GM21360 (cell line): Measurements from ENCODE around the gene EIF4A3.

Source experiments
- ATAC-seq: cut with Tn5 transposase; IDR thresholded peaks from one replicate; pipeline ENCODE4 v1.9.1; 2021; ENCODE audit warnings: mild to moderate bottlenecking, moderate library complexity; ENCODE audit not compliant: unreplicated experiment

Gene EIF4A3

GRCh38 chr17:80114758-80115157 is 32.2 kb downstream of the EIF4A3 start:
- no peak for ATAC-seq

DNA sequence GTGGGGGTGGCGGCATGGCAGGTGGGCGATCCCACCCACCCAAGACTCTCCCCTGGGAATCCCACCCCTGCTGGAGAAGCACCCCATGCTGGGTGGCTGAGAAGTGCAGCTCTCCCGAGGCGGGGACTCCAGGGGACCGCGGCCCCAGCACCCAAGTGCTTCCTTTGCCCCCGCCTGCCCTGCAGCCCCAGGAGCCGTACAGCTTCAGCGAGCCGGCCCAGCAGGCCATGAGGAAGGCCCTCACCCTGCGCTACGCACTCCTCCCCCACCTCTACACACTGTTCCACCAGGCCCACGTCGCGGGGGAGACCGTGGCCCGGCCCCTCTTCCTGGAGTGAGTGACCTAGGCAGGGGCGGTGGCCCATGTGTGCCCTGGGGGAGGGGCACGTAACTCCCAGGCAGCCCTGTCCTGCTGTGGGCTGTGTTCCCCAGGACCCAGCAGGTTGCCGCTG is 33.9 kb downstream of the EIF4A3 start:
- ATAC-seq: no peak

GRCh38 chr17:80112471-80113032 is 34.4 kb downstream of the EIF4A3 start:
- ATAC-seq: no peak

GRCh38 chr17:80111702-80112470 is 35.0 kb downstream of the EIF4A3 start:
- no peak for ATAC-seq

GRCh38 chr17:80110927-80111701 is 35.8 kb downstream of the EIF4A3 start:
- ATAC-seq: no peak

- ATAC-seq: no peak
Observed at GRCh38 chr17:80110447-80110812, 36.5 kb downstream of the EIF4A3 start.

DNA sequence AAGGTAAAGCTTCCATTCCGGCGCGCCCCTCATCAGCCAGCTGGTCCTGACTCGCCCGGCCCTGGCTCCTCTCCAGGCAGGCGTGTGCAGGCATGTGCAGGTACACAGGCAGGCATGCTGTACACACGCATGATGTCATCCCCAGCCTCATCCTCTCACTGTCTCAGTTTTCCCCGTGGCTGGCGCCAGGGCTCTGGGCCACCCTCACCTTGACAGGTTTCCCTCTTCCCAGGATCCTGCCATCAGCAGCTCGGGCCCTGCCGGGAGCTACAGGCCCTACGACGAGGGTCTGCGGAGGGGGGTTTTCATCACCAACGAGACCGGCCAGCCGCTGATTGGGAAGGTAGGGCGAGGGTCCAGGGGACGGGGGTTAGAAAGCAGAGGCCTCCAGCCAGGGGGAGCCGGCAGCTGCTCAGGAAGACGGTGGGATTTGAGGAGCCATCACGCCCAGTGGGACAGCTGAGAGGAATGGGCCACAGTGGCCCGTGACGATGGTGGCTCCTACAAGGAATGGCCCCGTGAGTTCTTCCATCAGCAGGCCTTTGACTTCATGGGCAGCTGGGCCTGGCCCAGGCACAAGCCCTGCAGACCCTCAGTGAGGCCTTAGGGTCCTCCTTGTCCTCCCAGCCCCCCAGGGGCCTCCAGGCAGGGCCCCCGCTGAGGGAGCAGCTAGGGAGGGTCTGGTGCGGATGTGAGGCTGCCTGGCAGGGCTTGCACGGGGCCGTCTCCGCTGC is 37.0 kb downstream of the EIF4A3 start:
- no peak for ATAC-seq

DNA sequence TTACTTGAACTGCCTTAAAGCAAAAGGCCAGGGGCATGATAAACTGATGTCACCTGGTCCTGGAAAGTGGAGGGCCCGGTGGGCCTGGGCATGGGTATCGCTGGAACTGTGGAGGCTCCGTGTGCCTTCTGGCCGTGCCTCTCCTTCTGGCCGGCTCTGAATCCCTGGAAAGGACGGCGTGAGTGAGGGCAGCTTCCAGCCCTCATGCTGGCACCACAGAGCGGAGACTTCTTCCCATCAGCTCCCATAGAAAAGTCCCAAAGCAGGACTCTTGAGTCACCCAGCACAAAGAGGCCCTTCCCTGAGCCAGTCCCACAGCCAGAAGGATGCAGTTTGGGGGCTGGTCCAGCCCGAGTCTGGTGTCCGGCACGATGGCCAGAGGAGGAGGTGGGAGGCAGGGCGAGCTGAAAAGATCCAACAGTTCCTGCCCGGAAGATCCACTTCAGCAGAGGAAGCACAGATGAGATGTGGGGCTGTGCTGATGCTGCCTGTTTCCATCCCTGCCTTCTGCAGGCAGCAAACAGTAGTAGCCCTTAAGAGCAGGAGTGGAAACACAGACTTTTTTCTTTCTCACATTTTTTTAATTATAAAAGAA is 37.8 kb downstream of the EIF4A3 start:
- ATAC-seq: no peak

DNA sequence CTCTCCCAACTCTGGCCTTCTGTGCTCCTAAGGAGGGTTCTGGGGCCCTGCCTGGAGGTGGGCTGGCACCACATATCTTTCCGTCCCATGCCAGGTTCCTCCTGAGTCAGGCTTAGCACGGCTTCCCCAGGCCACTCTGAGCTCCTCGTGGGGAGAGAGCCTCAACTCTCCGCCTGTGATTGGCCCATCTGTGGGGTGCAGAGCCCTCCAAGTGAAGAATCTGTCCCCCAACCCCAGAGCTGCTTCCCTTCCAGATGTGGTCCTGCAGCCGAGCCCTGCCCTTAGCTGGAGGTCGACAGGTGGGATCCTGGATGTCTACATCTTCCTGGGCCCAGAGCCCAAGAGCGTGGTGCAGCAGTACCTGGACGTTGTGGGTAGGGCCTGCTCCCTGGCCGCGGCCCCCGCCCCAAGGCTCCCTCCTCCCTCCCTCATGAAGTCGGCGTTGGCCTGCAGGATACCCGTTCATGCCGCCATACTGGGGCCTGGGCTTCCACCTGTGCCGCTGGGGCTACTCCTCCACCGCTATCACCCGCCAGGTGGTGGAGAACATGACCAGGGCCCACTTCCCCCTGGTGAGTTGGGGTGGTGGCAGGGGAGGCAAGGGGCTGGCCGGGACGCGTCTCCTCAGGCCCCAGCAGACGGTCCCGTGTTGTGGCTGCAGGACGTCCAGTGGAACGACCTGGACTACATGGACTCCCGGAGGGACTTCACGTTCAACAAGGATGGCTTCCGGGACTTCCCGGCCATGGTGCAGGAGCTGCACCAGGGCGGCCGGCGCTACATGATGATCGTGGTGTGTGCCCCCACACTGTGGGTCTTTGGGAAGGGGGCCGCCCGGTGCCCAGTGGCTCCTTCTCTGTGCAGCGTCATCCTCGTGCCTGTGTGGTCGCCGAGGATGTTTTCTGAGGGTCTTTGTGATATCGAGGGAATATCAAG is 38.6 kb downstream of the EIF4A3 start:
- no peak for ATAC-seq

DNA sequence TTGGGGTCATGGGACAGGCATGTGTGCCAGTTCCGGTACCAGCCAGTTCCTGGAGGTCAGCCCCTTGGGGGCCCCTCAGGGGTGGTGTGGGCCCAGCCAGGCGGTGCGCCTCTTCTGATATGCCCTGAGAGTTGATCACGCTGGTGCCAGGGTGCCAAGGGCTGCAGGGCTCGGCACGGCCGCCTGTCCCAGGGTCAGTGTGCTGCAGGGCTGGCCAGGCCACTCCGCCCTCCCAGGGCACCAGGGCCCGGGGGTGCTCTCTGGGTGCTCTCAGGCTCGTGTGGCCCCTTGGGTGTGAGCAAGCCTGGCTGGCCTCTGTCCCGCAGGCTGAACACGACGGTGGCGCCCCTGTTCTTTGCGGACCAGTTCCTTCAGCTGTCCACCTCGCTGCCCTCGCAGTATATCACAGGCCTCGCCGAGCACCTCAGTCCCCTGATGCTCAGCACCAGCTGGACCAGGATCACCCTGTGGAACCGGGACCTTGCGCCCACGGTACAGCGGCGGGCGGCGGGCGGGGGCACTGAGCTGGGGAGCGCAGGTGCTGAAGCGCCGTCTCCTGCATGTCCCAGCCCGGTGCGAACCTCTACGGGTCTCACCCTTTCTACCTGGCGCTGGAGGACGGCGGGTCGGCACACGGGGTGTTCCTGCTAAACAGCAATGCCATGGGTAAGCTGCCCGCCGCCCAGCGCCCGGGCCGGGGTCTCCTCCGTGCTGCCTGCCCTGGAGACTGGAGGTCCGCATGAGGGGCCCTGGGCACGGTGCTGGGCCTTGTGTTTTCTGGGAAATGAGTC is 39.5 kb downstream of the EIF4A3 start:
- ATAC-seq: no peak

DNA sequence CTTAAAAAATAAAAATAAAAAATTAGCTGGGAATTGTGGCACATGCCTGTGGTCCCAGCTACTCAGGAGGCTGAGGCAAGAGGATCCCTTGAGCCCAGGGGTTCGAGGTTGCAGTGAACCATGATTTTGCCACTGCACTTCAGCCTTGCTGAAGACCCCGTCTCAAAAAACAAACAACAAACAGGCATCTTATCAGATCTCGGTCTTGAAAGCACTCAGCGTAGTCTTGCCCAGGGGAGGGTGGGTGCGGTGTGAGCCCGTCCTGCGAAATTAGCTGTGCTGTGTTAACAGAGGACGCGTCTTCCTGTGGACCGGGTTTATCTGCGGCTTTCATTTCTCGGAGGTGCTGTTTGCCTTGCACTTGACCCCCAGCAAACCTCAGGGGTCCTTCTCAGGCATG is 40.2 kb downstream of the EIF4A3 start:
- ATAC-seq: no peak

DNA sequence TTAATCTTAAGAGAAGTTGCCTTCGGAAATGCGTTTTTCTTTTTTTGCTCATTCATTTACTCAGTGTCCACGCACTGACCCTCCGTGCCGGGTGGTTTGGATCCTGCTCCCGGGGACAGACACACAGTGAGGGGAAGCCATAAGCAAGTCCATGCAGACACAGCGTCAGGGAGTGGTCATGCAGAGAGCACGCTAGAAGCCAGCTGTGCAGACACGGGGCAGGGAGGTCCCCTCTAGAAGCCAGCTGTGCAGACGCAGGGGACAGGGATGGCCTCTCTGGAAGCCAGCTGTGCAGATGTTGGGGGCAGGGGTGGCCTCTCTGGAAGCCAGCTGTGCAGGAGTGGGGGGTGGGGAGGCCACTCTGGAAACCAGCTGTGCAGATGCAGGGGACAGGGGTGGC is 40.8 kb downstream of the EIF4A3 start:
- no peak for ATAC-seq

GRCh38 chr17:80105762-80106161 is 41.2 kb downstream of the EIF4A3 start:
- ATAC-seq: no peak

DNA sequence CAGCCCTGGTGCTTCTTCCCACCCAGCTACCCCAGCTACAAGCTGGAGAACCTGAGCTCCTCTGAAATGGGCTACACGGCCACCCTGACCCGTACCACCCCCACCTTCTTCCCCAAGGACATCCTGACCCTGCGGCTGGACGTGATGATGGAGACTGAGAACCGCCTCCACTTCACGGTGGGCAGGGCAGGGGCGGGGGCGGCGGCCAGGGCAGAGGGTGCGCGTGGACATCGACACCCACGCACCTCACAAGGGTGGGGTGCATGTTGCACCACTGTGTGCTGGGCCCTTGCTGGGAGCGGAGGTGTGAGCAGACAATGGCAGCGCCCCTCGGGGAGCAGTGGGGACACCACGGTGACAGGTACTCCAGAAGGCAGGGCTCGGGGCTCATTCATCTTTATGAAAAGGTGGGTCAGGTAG is 42.0 kb downstream of the EIF4A3 start:
- no peak for ATAC-seq

DNA sequence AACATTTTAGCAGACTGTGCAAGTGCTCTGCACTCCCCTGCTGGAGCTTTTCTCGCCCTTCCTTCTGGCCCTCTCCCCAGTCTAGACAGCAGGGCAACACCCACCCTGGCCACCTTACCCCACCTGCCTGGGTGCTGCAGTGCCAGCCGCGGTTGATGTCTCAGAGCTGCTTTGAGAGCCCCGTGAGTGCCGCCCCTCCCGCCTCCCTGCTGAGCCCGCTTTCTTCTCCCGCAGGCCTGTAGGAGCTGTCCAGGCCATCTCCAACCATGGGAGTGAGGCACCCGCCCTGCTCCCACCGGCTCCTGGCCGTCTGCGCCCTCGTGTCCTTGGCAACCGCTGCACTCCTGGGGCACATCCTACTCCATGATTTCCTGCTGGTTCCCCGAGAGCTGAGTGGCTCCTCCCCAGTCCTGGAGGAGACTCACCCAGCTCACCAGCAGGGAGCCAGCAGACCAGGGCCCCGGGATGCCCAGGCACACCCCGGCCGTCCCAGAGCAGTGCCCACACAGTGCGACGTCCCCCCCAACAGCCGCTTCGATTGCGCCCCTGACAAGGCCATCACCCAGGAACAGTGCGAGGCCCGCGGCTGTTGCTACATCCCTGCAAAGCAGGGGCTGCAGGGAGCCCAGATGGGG is 42.5 kb downstream of the EIF4A3 start:
- ATAC-seq: no peak

DNA sequence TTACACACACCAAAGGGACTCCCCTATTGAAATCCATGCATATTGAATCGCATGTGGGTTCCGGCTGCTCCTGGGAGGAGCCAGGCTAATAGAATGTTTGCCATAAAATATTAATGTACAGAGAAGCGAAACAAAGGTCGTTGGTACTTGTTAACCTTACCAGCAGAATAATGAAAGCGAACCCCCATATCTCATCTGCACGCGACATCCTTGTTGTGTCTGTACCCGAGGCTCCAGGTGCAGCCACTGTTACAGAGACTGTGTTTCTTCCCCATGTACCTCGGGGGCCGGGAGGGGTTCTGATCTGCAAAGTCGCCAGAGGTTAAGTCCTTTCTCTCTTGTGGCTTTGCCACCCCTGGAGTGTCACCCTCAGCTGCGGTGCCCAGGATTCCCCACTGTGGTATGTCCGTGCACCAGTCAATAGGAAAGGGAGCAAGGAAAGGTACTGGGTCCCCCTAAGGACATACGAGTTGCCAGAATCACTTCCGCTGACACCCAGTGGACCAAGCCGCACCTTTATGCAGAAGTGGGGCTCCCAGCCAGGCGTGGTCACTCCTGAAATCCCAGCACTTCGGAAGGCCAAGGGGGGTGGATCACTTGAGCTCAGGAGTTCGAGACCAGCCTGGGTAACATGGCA is 43.4 kb downstream of the EIF4A3 start:
- ATAC-seq: no peak

- no peak for ATAC-seq
Observed at GRCh38 chr17:80102664-80103448, 44.1 kb downstream of the EIF4A3 start.
